ENCODE data around the gene EXOC3L4.
"Not testable (repeated sequence)": the region's sequence is repeated elsewhere in the genome, so short reads cannot be mapped to it uniquely, and the experiment has no call there.

EXOC3L4 gene

DNA sequence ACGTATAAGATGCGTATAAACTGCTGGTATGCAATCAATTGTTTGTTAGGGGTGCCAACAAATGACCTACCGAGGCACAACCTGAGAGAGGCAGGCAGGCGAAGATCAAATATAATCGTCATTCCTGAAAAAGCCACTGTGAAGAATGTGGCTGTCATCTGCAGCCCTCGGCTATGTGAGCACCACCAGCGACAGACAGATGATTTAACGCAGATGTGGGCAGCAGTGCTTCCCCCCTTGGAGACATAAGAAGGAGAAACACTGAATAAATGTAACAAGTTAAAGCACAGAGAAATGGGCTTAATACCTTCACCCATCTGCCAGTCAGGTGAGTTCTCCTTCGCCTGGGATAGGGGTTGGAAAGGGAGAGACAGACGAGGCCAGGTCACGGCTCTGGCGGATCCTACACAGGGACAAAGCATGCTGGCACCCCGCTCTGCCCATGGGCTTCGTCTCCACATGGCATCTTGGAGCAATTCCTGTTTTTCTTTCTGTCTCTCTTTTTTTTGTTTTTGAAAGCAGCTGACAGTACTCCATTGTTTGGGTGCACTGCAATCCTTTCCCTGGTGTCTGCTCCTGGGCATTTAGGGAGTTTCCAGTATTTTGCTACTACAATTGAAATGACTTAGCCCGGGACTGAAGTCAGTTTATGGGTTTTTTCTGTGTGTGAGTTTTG, 56.9 kb downstream of the EXOC3L4 start:
- DNase-seq (ENCODE audit: low read depth), result no peak

DNA sequence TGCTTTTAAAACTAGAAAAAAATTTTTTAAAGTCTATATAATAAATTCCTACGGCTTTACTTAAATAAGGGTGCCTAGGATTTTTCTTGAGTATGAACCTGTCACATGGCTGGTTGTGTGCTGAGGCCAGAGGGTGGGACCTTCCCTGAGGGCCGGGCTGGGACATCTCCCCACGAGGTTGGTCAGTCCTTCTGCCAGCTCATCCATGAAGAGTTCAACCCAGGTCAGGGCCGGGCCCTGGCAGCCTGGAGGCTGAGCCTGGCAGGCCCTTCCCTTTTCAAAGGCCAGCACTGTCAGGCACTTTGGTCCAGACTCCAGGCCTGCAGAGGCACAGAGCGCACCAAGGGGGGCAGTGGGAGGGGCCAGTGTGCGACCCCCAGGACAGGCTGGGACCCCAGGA, 60.5 kb downstream of the EXOC3L4 start:
- DNase-seq (ENCODE audit: low read depth), result no peak

DNA sequence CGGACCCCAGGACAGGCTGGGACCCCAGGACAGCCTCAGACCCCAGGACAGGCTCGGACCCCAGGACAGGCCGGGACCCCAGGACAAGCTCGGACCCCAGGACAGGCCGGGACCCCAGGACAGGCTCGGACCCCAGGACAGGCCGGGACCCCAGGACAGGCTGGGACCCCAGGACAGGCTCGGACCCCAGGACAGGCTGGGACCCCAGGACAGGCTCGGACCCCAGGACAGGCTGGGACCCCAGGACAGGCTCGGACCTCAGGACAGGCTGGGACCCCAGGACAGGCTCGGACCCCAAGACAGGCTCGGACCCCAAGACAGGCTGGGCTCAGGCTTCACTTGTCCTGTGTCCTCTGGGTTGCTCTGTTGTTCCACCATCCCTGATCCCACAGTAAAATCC, 60.9 kb downstream of the EXOC3L4 start:
- not testable (repeated sequence) for DNase-seq (ENCODE audit: low read depth)

DNA sequence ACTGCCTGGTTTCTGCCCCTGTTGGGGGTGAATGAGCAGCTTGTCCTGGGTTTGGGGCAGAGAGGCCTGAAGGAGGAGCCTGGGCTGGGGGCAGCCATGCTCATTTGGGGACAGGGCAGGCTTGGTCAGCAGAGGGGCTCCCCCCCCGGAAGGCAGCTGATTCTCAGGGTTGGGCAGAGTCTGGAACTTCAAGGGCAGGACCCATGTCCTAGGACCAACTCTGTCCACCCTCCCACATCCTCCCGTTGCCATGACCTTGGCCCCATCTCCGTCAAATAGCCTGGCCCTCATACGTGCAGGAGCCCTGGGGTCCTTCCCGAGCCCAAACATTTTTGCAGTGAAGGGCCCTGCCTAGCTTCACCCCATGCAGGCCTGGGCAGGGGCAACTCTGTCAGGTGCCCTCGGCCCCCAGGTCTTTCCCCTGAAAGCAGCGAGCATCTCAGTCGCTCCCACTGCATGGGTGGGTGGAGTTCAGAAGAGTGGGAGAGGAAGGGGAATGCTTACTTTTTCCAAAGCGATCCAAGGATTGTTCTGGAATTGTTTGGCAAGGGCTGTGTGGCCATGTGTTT, 61.4 kb downstream of the EXOC3L4 start:
- DNase-seq (ENCODE audit: low read depth), result no peak

DNA sequence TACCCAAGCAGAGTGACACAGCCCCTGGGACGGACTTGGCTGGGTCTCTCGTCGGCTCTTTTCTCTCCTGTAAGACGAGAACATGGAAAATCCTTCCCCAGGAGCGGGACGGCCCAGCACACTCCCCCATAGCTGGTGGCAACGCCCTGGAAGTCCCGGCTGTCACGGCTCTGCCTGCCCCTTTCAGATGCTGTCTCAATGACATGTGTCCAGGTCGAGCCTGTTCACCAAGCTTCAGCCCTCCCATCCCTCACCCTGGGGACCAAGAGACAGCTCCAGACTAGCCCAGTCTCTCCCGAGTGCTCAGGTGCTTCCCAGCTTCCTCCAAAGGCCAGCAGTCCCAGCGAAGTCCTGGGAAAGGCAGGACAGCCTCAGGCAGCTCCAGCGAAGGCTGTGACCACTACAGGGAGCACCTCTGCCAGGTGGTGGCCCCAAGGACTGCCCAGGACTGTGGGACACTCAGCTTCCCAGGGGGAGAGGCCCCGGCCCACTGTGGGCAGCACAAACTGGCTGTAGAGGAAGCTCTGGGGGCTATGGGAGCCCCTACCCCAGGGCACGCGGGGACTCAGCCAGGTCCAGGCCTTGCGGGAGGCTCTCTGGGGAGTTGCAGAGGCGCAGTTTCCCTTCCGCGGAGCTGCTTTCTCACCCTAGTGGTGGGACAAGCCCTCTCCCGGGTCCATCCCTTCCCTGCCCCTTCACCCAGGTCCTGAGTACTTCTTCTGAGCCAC, 62.3 kb downstream of the EXOC3L4 start:
- no peak for DNase-seq (ENCODE audit: low read depth)

DNA sequence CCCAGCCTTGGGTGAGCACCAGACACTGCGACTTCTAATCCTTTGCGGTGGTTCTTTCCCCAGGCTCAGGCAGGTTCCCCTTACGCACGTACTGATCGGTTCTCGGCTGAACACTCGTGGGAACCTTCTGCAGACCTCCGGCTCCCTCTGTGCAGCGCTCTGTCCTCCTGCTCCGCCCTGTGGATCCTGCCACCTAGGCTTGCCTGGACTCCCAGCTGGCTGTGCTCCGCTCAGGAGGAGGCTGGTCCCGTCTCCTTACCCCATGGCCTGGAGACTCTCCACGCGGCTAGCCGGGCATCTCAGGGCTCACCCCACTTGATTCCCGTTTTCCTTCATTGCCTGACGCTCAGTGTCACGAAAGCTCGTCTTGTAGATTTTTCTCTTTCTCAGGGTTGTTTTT, 63.4 kb downstream of the EXOC3L4 start:
- DNase-seq (ENCODE audit: low read depth), result no peak

DNA sequence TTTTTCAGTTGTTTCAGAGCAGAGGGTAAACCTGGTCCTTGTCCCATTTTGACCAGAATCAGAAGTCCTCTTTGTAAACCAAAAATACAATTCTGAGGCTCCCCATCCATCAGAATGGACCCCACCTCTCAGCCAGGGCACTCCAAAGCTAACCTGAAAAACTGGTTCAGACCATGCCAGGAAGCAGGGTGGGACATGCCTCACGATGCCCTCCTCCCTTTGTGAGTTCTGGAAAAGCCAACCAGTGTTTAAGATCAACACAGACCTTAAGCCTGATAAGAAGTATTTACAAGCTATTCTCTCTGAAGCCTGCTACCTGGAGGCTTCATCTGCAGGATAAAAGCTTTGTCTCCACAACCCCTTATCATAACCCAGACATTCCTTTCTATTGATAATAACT, 64.2 kb downstream of the EXOC3L4 start:
- no peak for DNase-seq (ENCODE audit: low read depth)

All from activated T-cell treated with anti-CD3 and anti-CD28 coated beads for 24 hours (primary cell).